Fibroblast of the aortic adventitia (primary cell): Measurements from ENCODE around the gene BBS9. TPM values are rescaled to one million over a fixed set of nuclear protein-coding genes. Genes with fewer than 3 reads are reported as not detected.
"Not testable (repeated sequence)": the region's sequence is repeated elsewhere in the genome, so short reads cannot be mapped to it uniquely, and the experiment has no call there.

Experiments used
- DNase-seq: peaks from one replicate; pipeline ENCODE4 v3.0.0-alpha.2; 2010; ENCODE audit warnings: low read depth
- H3K4me3 ChIP-seq: 2 replicates; pipeline ENCODE4 v1.5.1; 2011; ENCODE audit warnings: low read depth, mild to moderate bottlenecking, control low read depth, low read length, moderate library complexity
- total RNA-seq: library from RNA; depleted of rRNA; stranded (reverse); fragments of >200 nt; gene quantifications from 2 replicates; pipeline ENCODE4 v1.2.3, GENCODE V29; 2012; ENCODE audit warnings: low replicate concordance
- TF ChIP-seq, protein P1 (sequence below): IDR thresholded peaks from 2 replicates; pipeline ENCODE4 v1.5.1; 2011; ENCODE audit warnings: mild to moderate bottlenecking, low read length, control low read depth, inconsistent platforms; ENCODE audit not compliant: insufficient read depth

Gene BBS9
- total RNA-seq, 1 donor, result 26.8 TPM

DNA sequence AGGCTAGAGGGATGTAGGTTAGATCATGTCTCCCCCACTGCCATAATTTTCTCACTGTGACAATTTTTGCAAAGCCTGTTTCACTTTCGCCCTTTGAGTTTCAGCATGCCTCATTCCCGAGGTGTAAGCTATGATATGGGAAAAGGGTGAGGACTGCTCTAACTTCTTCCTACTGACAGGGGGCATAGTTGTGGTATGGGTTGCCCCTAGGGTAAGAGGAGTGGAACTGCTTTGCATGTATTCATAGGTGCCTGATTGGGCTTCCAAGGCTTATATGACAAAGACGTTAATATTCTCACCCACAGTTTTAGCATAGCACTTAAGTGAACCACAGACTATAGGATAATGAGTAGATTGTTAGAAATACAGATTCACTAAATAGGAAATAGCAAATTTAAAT is 148.7 kb downstream of the BBS9 start:
- DNase-seq, result no peak
- TF ChIP-seq, protein P1, sequence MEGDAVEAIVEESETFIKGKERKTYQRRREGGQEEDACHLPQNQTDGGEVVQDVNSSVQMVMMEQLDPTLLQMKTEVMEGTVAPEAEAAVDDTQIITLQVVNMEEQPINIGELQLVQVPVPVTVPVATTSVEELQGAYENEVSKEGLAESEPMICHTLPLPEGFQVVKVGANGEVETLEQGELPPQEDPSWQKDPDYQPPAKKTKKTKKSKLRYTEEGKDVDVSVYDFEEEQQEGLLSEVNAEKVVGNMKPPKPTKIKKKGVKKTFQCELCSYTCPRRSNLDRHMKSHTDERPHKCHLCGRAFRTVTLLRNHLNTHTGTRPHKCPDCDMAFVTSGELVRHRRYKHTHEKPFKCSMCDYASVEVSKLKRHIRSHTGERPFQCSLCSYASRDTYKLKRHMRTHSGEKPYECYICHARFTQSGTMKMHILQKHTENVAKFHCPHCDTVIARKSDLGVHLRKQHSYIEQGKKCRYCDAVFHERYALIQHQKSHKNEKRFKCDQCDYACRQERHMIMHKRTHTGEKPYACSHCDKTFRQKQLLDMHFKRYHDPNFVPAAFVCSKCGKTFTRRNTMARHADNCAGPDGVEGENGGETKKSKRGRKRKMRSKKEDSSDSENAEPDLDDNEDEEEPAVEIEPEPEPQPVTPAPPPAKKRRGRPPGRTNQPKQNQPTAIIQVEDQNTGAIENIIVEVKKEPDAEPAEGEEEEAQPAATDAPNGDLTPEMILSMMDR, result no peak
- H3K4me3 ChIP-seq, result no peak overlapping the region

DNA sequence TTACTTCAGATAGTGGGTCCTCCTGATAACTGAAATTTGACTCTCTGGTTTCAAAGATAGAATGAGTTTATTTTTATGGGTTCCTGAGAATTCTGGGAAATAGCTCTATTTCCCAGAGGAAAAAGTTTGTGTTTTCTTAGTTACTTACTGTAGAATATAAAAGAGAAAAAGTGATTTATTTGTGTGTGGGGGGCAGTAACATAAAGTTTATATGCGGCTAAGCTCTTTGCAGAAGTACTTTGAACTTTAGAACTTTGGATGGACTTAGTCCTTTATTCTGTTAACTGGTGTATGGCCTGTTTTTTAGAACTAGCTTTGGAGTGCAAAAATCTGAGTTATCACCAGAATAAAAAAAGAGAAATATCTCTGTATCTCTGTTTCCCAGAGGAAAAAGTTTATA is 157.1 kb downstream of the BBS9 start:
- H3K4me3 ChIP-seq, result no peak overlapping the region
- TF ChIP-seq, protein P1, result no peak
- no peak for DNase-seq

DNA sequence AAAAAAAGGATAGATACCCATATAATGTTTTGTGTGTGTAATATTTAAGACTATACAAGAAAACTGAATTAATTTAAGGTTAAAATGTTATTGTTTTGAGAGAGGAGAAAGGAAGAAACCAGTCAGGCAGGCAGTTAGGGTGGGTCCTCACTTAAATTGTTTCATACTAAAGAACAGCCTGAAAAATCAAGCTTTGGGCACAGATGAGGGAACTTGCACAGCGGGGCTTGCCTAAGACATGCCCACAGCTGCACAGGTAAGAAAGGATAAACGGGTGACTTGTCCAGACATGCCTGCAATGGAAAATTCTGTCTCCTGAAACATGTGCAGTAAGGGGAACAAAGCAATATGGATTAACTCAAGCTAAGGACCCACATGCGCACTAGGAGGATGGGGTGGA is 158.4 kb downstream of the BBS9 start:
- no peak overlapping the region for H3K4me3 ChIP-seq
- TF ChIP-seq, protein P1, result no peak
- no peak for DNase-seq

DNA sequence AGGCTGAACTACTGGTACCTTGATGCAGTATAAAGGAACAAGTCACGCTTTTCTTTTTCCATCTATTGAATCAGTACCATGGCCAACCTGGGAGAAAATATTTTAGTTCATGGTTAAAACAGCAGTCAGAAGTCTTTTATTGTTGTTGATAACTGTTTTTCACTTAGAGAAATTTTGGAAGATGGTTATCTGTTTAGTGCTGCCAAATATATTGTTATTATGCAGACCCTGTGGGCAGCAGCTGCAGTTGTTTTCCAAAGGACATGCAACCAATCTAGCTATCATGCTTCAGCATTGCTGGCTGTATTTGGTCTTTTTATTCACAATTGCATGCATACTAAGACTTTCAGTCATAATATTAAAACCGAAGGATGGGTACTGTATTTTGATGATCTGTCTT is 169.5 kb downstream of the BBS9 start:
- TF ChIP-seq, protein P1, result no peak
- no peak overlapping the region for H3K4me3 ChIP-seq
- DNase-seq, result no peak

DNA sequence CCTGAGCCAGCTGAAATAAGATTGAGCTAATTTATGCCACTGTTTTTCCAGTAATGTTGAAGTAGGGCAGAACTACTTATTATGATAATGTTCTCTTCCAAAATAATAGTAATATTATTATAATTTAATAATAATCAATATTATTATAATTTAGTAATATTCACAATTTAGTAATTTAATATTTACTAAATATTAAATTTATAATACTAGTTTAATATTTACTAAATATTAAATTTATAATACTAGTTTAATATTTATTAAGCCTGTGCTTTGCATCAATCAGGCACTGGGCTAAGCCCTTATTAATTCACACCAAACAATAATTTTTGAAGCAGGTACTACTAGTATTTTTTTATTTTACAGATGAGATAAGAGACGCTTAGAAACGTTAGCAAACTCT is 170.1 kb downstream of the BBS9 start:
- DNase-seq, result no peak
- H3K4me3 ChIP-seq, result no peak overlapping the region
- TF ChIP-seq, protein P1, result no peak

DNA sequence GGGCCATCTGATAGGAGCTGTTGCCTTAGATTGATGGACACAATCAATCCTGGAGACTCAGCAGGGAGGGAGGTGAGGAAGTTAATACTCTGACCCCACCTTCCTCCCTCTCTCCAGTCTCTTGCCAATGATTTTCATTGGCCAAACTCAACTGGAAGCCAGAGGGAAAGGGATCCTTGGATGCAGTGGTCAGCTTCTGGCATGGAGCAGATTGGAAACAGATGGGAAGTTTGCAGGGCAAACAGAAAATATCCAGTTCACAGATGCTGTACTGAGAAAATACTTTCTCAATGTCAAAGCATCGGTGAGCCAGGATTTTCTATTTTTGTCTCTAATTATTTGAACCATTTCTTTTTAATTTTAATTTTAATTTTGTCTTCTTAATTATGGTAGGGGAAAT is 170.8 kb downstream of the BBS9 start:
- TF ChIP-seq, protein P1, result no peak
- DNase-seq, result peak; percentile 8

DNA sequence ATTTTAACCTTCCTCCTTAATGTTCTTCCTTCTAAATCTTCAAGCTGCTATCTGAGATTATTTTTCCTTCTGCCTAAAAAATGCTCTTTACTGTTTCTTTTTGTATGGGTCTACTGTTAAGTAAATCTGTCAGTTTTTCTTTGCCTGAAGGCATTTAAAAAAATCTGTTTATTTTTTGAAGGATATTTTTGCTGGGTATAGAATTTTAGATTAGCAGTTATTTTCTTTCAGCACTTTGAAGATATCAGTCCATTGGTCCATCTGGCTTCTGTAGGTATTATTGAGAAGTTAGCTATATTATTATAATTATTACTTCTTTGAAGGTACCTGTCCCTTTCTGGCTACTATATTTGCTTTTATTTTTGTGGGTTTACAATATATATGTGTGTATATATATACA is 171.4 kb downstream of the BBS9 start:
- DNase-seq, result no peak
- TF ChIP-seq, protein P1, result no peak
- H3K4me3 ChIP-seq, result no peak overlapping the region

More for the DNA sequence above, 170.8 kb downstream of the BBS9 start:
- H3K4me3 ChIP-seq, result no peak overlapping the region

DNA sequence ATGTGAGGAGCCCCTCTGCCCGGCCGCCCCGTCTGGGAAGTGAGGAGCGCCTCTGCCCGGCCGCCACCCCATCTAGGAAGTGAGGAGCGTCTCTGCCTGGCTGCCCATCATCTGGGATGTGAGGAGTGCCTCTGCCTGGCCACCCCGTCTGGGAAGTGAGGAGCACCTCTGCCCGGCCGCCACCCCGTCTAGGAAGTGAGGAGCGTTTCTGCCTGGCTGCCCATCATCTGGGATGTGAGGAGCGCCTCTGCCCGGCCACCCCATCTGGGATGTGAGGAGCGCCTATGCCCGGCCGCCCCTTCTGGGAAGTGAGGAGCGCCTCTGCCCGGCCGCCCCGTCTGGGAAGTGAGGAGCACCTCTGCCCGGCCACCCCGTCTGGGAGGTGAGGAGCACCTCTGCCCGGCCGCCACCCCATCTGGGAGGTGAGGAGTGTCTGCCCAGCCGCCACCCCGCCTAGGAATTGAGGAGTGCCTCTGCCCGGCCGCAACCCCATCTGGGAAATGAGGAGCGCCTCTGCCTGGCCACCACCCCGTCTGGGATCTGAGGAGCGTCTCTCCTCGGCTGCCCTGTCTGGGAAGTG is 174.7 kb downstream of the BBS9 start:
- not testable (repeated sequence) for H3K4me3 ChIP-seq, DNase-seq
